ENCODE data around the gene CACNA1B.
"Not testable (repeated sequence)": the region's sequence is repeated elsewhere in the genome, so short reads cannot be mapped to it uniquely, and the experiment has no call there.

Gene CACNA1B

DNA sequence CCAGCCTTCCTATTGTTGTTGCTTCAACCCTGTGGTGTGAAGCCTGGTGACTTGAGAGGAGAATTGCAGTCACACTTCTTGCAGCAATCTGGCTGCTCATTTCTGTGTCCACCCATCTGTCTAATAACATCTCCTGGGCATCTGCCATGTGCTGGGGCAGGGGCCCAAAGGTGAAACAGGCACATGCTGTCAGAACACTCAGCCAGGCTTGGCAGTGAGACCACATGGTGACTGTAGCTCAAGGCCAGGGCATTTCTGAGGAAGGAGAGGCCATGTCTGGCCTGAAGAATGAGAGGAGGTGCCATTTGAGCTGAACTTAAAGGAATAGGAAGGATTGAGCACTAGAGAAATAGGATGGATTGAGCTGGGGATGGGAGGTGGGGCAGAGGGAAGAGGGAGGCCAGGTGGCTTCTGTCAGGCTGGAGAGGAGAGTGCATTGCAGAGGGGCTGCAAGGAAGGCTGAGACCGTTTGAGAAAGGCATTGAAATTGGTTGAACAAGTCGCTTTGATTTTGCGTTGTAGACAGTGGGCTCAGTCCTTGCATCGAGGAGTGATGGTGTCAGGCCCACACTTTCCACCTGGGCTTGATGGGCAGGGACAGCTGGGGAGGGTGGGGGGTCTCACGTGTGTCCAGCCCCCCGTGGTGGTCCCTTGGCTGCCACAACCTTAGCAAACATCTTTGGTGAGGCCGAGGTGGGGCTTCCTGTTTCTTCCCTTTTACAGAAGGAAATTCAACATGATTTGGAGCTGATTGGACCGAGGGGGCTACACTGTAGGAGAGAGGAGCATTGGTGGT, 222.4 kb downstream of the CACNA1B start:
- DNase-seq (ENCODE audit: low read depth): no peak

DNA sequence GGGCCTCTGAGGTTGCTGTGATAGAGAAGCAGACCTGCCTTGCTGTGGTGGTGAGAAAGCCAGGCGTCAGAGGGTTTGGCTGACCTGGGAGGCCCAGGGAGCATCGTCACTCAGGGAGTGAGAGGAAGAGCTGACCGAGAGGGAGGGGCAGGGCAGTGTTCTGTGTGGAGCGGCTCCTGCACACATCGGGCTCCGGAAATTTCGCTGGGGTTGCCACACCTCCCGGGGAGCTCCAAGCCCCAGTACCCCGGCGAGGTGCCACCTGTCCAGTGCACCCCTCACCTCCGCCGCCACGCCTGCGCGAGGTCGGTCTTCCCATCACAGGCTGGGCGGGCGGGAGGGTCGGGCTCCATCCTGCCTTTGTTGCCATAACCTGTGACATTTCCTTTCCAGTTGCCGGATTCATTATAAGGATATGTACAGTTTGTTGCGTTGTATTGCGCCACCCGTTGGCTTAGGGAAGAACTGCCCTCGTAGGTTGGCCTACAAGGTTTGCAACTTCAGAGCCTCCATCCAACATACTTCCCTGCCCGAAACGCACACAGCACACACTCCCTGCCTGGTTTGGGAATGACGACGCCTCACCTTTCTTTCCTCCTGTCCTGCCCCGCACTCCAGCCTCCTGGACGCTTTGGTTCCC, 223.2 kb downstream of the CACNA1B start:
- no peak for DNase-seq (ENCODE audit: low read depth)

GRCh38 chr9:138101444-138102234, 224.1 kb downstream of the CACNA1B start:
- no peak for DNase-seq (ENCODE audit: low read depth)

GRCh38 chr9:138102246-138103051, 224.9 kb downstream of the CACNA1B start:
- DNase-seq (ENCODE audit: low read depth): no peak

DNA sequence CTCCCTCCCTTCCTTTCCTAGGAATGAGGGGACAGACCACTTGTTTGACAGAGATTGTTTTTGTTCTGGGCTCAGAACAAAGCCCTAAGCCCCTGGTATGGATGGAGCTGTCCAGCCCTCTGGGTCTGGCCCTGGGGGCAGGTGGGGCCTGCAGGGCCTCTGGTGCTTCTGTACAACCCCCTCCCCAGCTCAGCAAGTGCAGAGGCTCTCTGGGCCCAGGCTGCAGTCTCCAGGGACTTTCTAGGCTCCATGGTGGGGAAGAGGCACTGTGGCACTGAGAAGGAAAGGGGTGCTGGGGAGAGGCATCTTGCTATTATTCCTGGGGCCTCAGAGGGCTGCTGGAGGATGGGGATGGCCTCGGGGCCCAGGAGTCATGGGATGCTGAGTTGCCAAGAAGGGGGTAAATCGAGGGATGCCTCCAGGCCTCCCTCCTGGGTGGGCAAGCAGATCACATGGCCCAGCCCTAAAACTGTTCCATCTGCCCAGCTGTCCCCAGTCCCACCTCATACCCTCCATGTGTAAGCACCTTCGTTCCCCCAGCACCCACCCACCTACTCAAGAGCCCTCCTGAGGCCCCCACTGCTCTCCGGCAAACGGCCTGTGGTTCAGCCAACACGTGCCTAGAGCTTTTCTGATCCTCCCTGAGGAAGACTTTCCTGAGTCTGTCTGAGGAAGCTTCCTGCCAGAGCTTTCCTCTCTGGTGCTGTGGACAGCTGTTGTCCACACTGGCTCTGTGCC, 225.7 kb downstream of the CACNA1B start:
- no peak for DNase-seq (ENCODE audit: low read depth)

GRCh38 chr9:138103849-138104206, 226.2 kb downstream of the CACNA1B start:
- no peak for DNase-seq (ENCODE audit: low read depth)

- no peak for DNase-seq (ENCODE audit: low read depth)
These were observed 226.9 kb downstream of the CACNA1B start for GRCh38 chr9:138104251-138105122.

GRCh38 chr9:138105123-138105415, 227.5 kb downstream of the CACNA1B start:
- no peak for DNase-seq (ENCODE audit: low read depth)

GRCh38 chr9:138105561-138106505, 228.3 kb downstream of the CACNA1B start:
- DNase-seq (ENCODE audit: low read depth): no peak

DNA sequence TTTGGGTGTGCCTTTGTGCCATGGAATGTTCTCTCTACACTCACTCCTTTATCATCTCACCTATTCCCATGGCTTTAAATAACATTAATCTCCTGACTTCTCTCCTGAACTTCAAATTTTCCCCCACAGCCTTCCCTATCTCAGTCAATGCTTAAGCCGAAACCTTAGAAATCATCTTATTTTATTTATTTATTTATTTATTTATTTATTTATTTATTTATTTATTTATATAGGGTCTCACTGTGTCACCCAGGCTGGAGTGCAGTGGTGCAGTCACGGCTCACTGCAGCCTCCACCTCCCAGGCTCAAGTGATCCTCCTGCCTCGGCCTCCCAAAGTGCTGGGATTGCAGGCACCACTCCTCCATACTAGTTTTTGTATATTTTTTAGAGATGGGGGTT, 229.5 kb downstream of the CACNA1B start:
- not testable (repeated sequence) for DNase-seq (ENCODE audit: low read depth)

- DNase-seq (ENCODE audit: low read depth): no peak
These were observed 234.0 kb downstream of the CACNA1B start for GRCh38 chr9:138111607-138112006.

DNA sequence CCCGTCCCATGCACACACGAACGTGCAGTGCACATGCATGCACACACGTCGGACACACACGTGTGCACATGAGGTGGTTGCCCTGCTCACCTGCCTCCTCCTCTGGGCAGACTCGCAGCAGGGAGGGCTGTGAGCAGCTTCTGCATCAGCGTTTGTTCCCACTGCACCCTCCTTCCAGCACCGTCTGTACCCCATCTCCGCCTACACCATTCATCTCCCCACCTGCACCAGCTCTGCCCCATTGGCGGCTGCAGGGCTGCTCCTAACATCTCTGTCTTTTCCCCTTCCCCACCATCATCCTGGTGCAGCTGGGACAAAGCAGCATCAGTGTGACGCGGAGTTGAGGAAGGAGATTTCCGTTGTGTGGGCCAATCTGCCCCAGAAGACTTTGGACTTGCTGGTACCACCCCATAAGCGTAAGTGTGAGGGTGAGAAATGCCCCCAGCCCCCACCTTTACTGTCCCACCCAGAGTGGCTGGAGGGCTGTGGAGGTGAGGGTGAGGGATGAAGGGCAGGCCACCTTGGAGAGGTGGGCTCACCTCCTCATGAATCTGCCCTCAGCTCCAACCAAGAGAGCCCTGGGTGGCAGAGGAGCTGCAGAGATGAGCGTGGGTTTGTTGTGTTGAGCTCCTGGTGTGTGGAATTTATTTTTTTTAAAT, 234.6 kb downstream of the CACNA1B start:
- no peak for DNase-seq (ENCODE audit: low read depth)

DNA sequence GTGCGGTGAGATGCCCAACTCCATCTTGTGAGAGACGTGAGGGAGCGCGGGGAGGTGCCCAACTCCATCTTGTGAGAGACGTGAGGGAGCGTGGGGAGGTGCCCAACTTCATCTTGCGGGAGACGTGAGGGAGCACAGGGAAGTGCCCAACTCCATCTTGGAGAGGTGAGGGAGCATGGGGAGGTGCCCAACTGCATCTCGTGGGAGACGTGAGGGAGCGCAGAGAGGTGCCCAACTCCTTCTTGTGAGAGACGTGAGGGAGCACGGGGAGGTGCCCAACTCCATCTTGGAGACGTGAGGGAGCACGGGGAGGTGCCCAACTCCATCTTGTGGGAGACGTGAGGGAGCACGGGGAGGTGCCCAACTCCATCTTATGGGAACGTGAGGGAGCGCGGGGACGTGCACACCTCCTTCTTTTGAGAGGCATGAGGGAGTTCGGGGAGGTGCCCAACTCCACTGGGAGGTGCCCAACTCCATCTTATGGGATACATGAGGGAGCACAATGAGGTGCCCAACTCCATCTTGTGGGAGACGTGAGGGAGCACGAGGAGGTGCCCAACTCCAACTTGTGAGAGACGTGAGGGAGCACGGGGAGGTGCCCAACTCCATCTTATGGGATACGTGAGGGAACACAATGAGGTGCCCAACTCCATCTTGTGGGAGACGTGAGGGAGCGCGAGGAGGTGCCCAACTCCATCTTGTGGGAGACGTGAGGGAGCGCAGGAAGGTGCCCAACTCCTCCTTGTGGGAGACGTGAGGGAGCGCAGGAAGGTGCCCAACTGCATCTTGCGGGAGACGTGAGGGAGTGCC, 235.4 kb downstream of the CACNA1B start:
- DNase-seq (ENCODE audit: low read depth): no peak

- DNase-seq (ENCODE audit: low read depth): not testable (repeated sequence)
These were observed 236.2 kb downstream of the CACNA1B start for GRCh38 chr9:138113701-138114325.

- no peak for DNase-seq (ENCODE audit: low read depth)
These were observed 237.1 kb downstream of the CACNA1B start for GRCh38 chr9:138114501-138115245.

- DNase-seq (ENCODE audit: low read depth): no peak
These were observed 237.9 kb downstream of the CACNA1B start for GRCh38 chr9:138115506-138115905.

DNA sequence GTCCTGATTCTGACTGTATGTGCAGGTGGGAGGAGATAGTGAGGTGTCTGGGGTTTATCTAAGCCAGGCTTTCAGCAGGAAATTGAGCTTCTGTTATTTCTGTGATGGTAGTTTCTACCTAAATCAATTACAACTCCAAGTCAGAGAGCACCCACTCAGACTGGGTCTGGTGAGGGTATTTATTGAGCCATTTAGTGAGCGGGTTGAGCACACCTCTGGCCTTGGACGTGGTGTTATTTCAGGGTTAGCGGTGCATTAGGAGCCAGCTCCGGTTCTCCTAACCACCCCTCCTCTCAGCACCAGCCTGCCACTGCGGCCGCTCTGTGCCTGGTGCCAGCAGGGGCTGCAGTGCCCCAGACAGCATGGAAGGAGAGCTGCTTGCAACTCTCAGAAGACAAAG, 238.9 kb downstream of the CACNA1B start:
- no peak for DNase-seq (ENCODE audit: low read depth)

Data from GM04503 (cell line).